Measurements from ENCODE around the gene RHOXF2B. TPM values are rescaled to one million over a fixed set of nuclear protein-coding genes. Genes with fewer than 3 reads are reported as not detected.
"Not testable (repeated sequence)": the region's sequence is repeated elsewhere in the genome, so short reads cannot be mapped to it uniquely, and the experiment has no call there.

RHOXF2B gene
- total and polyA plus RNA-seq, 2 experiments from 2014 or later: not detected

GRCh38 chrX:120109378-120109777 is 31.9 kb upstream of the RHOXF2B start:
- H3K27me3 ChIP-seq (ENCODE audit: insufficient read depth): no peaks in the 10 kb centered on the region
- no peak overlapping the region for H3K27ac ChIP-seq (ENCODE audit: low read depth)
- H3F3A ChIP-seq (replicated peaks; ENCODE audit: low read depth): no peaks in the 10 kb centered on the region
- ATAC-seq: no peak
- H3K4me1 ChIP-seq (ENCODE audit: insufficient read depth): no peaks in the 10 kb centered on the region
- Mint-ChIP-seq H3K4me3 (no peak overlapping the region), H3K27me3 (ENCODE audit: insufficient read depth, low read depth, poor library complexity) (peaks cover 3% of the 10 kb centered on the region), H3K9me3 (peaks cover 4% of the 10 kb centered on the region; the same call in 1 of the 3 replicates), H3K27ac (no peak overlapping the region), H3K4me1 (no peaks in the 10 kb centered on the region), H3K36me3 (ENCODE audit: low read depth) (no peaks in the 10 kb centered on the region)
- no peaks in the 10 kb centered on the region for H3K9me2 ChIP-seq (ENCODE audit: insufficient read depth)
- no peak overlapping the region for H2AFZ ChIP-seq
- DNase-seq (ENCODE audit: low spot score): no peak
- no peak overlapping the region for H3K4me2 ChIP-seq
- no peak overlapping the region for H3K4me3 ChIP-seq
- H3K79me2 ChIP-seq (replicated peaks; ENCODE audit: insufficient read depth): no peaks in the 10 kb centered on the region
- TF ChIP-seq ETS1 (IDR thresholded peaks at IDR 0.05): no peak
- TF ChIP-seq CTCF (conservative IDR thresholded peaks at IDR 0.05; ENCODE audit: low read depth in 2 of 2): no peak
- H3K36me3 ChIP-seq (ENCODE audit: insufficient read depth): no peaks in the 10 kb centered on the region
- H4K20me1 ChIP-seq (replicated peaks; ENCODE audit: insufficient read depth): no peaks in the 10 kb centered on the region

GRCh38 chrX:120104707-120105106 is 27.2 kb upstream of the RHOXF2B start:
- H2AFZ ChIP-seq; H3K27me3 ChIP-seq (ENCODE audit: insufficient read depth); H3K36me3 Mint-ChIP-seq (ENCODE audit: low read depth); H3K79me2 ChIP-seq (replicated peaks; ENCODE audit: insufficient read depth); H3K4me1 ChIP-seq (ENCODE audit: insufficient read depth); ATAC-seq; H3K4me3 ChIP-seq; H3F3A ChIP-seq (replicated peaks; ENCODE audit: low read depth); DNase-seq (ENCODE audit: low spot score); H3K27me3 Mint-ChIP-seq (ENCODE audit: insufficient read depth, low read depth, poor library complexity); H3K27ac Mint-ChIP-seq; H3K27ac ChIP-seq (ENCODE audit: low read depth); H3K4me1 Mint-ChIP-seq; H3K4me2 ChIP-seq; H3K36me3 ChIP-seq (ENCODE audit: insufficient read depth); H4K20me1 ChIP-seq (replicated peaks; ENCODE audit: insufficient read depth); H3K9me2 ChIP-seq (ENCODE audit: insufficient read depth); H3K4me3 Mint-ChIP-seq: not testable (repeated sequence)
- peaks cover 23% of the 10 kb centered on the region for H3K9me3 Mint-ChIP-seq

- not testable (repeated sequence) for H3K36me3 Mint-ChIP-seq (ENCODE audit: low read depth); H3K27ac ChIP-seq (ENCODE audit: low read depth); H3K27me3 Mint-ChIP-seq (ENCODE audit: insufficient read depth, low read depth, poor library complexity); H3K4me2 ChIP-seq; H3F3A ChIP-seq (replicated peaks; ENCODE audit: low read depth); H3K27ac Mint-ChIP-seq; H3K4me3 ChIP-seq; H3K36me3 ChIP-seq (ENCODE audit: insufficient read depth); H3K79me2 ChIP-seq (replicated peaks; ENCODE audit: insufficient read depth); H3K27me3 ChIP-seq (ENCODE audit: insufficient read depth); DNase-seq (ENCODE audit: low spot score); H3K4me3 Mint-ChIP-seq; ATAC-seq; H2AFZ ChIP-seq; H3K9me2 ChIP-seq (ENCODE audit: insufficient read depth); H3K4me1 Mint-ChIP-seq; H3K4me1 ChIP-seq (ENCODE audit: insufficient read depth); H4K20me1 ChIP-seq (replicated peaks; ENCODE audit: insufficient read depth)
- H3K9me3 Mint-ChIP-seq: peaks cover 23% of the 10 kb centered on the region
Measured at GRCh38 chrX:120101057-120101456, 23.6 kb upstream of the RHOXF2B start.

Data from GM23338 (cell line).